Stimulated activated CD8-positive, alpha-beta memory T cell treated with anti-CD3 and anti-CD28 coated beads, Interleukin-15, amount 100 ng/mL, for 48 hours (primary cell): Measurements from ENCODE around the gene CTSO.
"Not testable (repeated sequence)": the region's sequence is repeated elsewhere in the genome, so short reads cannot be mapped to it uniquely, and the experiment has no call there.

Experiments
- DNase-seq, 2 donors: peaks; one replicate each; pipeline ENCODE4 v3.0.0-alpha.2; 2020; ENCODE audit warnings: low read depth in 2 of 2

The CTSO gene

DNA sequence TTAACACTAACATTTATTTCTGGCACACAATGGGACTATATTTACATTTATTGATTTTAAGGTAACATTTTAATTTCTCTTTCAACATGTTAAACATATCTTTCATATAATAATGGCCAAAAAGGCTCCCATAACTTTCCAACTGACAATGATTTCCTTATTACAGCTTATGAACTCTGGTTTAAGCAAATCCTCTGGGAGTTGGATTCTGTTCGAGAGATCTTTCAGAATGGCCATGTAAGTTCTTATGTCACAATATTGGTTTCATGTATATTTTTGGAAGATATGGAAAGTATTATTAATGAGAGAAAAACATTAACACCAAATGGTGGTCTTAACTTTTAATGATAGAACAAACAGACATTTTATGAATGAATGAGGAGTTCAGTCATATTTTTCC, 46.1 kb downstream of the CTSO start:
- DNase-seq: no peak

DNA sequence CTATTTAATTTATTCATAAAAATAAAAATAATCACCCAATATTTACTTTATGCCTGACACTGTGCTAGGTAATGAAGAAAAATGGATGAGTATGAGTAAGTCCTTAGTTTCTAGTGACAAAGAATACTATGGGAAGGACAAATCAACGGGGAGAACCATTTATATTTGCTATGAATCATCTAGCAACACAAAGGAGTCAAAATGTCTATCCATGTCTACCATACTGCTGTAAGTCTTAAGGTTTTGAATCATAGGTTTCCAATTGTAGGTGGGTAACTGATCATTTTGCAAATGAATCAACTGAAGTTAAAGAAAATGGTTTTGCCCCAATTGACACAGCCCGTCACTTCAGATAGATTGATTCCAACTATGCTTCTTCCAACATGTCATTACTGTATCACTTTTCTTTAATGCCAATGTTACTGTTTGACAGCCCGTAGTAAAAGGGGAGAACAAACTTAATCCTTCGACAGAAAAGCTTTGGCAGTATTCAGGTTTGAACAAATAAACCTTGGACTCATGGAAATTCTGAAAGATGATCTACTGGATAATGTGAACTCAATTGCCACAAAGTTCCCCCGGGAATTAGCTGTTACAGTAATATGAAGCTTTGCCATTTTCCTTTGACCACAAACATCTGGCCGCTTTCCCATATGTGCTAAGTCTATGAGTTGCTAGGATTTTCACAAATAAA, 47.0 kb downstream of the CTSO start:
- DNase-seq: no peak

GRCh38 chr4:155904331-155904730, 49.3 kb downstream of the CTSO start:
- DNase-seq: no peak

GRCh38 chr4:155903453-155903852, 50.2 kb downstream of the CTSO start, which contains the start of gene TDO2:
Gene TDO2 (plus strand): TSS chr4:155903696. CDS start chr4:155903759, 63 bp downstream.
- no peak for DNase-seq

DNA sequence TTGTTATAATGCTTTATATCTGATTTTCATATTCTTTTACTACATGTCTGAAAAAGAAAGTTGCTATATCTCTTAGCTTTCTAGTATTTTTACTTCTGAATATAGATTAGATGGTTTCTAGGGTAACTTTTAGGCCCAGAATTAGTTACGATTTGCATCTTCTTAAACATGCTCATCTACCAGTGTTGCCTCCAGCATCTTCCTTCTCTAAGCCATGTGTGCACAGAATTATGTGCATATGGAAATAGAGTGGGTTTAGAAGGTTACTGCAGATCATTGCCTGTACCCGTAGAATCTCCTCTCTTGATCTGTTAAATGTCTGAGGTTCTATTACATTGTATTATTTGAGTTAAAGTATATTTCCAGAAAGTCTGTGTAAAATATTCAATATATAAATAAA, 52.7 kb downstream of the CTSO start:
- no peak for DNase-seq

DNA sequence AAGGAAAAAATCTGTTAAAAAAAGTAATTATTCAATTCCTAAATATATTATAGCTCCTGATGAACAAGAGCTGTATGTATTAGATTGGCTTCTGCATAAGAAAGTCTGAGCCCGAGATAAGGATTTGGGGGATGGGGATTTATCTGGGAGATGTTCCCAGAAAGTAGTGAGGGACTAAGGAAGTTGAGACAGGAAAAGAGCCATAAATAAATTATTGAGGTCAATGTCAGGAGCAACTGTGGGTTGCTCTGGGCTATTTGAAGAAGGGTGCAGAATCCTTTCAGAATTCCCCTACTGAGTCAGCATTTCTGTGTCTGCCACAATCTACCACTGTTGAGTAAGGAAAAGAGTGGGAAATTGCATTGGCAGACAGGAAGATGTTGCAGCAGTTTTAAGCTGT, 53.3 kb downstream of the CTSO start:
- DNase-seq: no peak

- no peak for DNase-seq
Measured at GRCh38 chr4:155899891-155900290, 53.8 kb downstream of the CTSO start.

GRCh38 chr4:155898371-155898770, 55.3 kb downstream of the CTSO start:
- DNase-seq: not testable (repeated sequence)

- no peak for DNase-seq
Measured at GRCh38 chr4:155891058-155891457, 62.6 kb downstream of the CTSO start.

GRCh38 chr4:155889946-155890345, 63.7 kb downstream of the CTSO start:
- no peak for DNase-seq

DNA sequence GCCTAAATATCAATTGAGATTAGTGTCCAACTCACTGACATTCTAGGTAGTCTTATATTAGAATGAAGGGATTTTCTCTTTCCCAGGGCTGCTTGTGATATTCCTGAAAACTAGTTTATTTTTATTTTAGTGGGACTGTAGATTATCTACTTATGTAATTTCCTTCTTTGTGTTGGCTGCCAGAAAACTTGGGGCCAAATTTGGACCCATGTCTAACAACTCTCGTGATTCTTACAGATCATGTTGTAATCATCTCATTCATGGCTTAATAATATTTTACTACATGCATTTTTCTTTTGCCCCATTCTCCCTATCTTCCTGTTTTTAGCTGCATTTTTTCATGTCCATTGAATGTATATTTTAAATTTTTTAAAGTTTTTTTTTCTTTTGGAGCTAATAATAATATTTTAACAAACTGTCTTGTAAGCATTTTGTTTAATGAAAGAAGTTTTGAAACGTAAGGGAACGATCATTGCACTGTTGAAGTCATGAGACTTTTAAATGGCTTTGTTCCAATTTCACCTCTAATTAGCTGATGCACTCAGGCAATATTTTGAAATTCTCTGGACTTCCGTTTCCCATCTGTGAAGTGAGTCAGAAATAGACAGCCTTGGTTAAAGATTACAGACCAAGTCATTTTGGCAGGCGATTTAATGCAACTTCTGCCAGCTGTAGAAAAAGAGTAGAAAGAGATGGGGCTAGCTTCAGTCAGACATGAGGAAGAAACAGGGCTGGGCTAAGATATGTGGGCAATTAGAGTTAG, 64.5 kb downstream of the CTSO start:
- DNase-seq: no peak

- DNase-seq: no peak
Measured at GRCh38 chr4:155887847-155888570, 65.7 kb downstream of the CTSO start.

DNA sequence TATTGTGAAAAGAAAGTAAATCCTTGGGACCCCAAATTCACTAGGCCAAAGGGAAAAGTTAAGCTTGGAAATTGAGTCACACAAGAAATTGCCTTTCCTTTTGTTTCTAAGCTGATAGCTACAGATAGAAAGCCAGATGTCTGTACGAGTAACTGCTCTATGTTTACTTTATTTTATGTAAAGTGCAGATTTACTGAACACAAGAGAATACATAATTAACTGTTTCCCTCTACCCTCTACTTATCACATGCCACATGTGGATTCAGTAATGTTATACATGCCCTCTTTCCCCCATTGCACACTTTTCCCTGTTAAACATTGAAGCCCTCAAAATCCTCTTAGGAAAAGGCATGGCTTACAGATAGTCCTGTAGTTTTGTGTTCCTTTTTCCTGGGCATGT, 66.6 kb downstream of the CTSO start:
- no peak for DNase-seq

- no peak for DNase-seq
Measured at GRCh38 chr4:155885666-155886065, 68.0 kb downstream of the CTSO start.

DNA sequence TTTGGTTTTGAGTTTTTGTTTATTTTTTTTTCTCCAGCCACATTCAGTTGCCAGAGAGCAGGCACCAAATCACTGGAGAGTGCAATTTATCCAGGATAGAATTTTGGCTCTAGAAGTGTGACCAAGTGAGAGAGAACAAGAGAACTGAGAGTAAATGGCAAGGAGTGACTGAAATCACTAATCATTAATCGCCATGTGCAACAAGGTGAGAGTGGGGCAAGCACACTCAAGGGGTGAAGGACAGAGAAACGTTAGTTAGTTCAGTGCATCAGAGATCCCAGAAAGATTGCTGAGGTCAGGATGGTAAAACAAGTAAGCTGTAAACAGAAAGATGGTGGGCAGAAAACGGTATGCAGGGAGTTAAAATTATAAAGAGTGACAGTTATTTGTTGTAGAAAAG, 69.8 kb downstream of the CTSO start:
- DNase-seq: no peak

- DNase-seq: no peak
Measured at GRCh38 chr4:155881555-155881954, 72.1 kb downstream of the CTSO start.

DNA sequence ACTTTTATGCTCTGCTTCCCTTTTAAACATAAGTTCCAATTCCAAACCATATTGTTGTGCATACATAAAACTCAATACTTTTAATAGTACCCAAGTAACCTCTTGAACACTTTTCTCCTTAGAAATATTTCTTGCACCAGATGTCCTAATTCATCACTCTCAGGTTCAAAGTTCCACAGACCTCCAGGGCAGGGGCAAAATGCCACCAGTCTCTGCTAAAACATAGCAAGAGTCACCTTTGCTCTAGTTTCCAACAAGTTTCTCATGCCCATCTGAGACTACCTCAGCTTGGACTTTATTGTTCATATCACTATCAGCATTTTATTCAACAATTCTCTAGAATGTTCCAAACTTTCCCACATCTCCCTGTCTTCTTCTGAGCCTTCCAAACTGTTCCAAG, 73.9 kb downstream of the CTSO start:
- DNase-seq: no peak

GRCh38 chr4:155878611-155879010, 75.1 kb downstream of the CTSO start:
- DNase-seq: no peak

- DNase-seq: no peak
Measured at GRCh38 chr4:155877971-155878370, 75.7 kb downstream of the CTSO start.

DNA sequence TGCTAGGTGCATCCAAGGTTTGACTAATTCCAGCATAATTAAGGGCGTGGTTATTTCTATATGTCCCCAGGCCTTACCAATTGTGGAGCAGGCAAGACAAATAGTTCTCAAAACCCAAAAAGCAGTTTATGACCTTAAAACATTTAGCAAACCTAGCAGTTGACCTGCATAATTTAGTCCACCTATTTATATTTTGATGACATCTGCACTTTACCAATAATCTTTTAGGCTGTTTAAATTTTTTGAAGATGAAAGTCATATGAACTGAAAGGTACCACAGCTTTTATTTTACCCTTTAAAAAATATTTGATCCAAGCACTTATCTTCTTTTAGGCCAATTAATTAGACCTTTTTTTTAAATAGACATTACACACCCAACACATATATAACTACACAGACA, 77.8 kb downstream of the CTSO start:
- DNase-seq: no peak
